ENCODE results near the gene PLXDC2. TPM values are rescaled to one million over a fixed set of nuclear protein-coding genes. Genes with fewer than 3 reads are reported as not detected.

Gene PLXDC2
- total RNA-seq, 1 experiment from 2014 or later: 0.21 TPM

- no peaks in the 10 kb centered on the region for H3K9me3 ChIP-seq (ENCODE audit: control insufficient read depth, insufficient read depth, low read depth, low read length)
- H3K36me3 ChIP-seq (ENCODE audit: control insufficient read depth, insufficient read depth, low read length): no peaks in the 10 kb centered on the region
- no peaks in the 10 kb centered on the region for H3K27me3 ChIP-seq (ENCODE audit: control insufficient read depth, insufficient read depth, low read length)
- no peak overlapping the region for H3K4me3 ChIP-seq (ENCODE audit: low read depth in 2 of 2, low read length in 2 of 2)
- no peak for DNase-seq (ENCODE audit: low read depth, low spot score)
- TF ChIP-seq SIN3A (IDR thresholded peaks at IDR 0.05; ENCODE audit: borderline replicate concordance, insufficient read depth, low read depth, low read length): no peak
- no peak for TF ChIP-seq POLR2AphosphoS5 (IDR thresholded peaks at IDR 0.05; ENCODE audit: low read depth, low read length)
- no peak for TF ChIP-seq TCF7L2 (IDR thresholded peaks at IDR 0.05; ENCODE audit: low read depth, low read length)
- TF ChIP-seq REST (IDR thresholded peaks at IDR 0.05; ENCODE audit: insufficient read depth in 1 of 2, low read depth in 2 of 2, low read length in 1 of 2): no peak
- no peak for TF ChIP-seq CTCF (IDR thresholded peaks at IDR 0.05)
- H3K27ac ChIP-seq (ENCODE audit: low read length): no peak overlapping the region
- POLR2A ChIA-PET: no interaction called here
- intact Hi-C loops (cut with micrococcal nuclease; ENCODE audit: unreplicated experiment) (no loop called here), in situ Hi-C loops (cut with HindIII; ENCODE audit: low pct_unique_long_range_greater_than_20kb, low sequenced_read_pairs) (no loop called here)
- BruUV-seq (replicated peaks): no TSS peak
- H3K4me1 ChIP-seq (ENCODE audit: control insufficient read depth, insufficient read depth, low read length): no peaks in the 10 kb centered on the region
- ATAC-seq: no peak
- CTCF ChIA-PET: no interaction called here
Measured at GRCh38 chr10:19895500-19895899, 79.3 kb downstream of the PLXDC2 start.

GRCh38 chr10:19902456-19902855, 86.2 kb downstream of the PLXDC2 start:
- Histone ChIP-seq H3K4me1 (ENCODE audit: control insufficient read depth, insufficient read depth, low read length) (no peaks in the 10 kb centered on the region), H3K27me3 (ENCODE audit: control insufficient read depth, insufficient read depth, low read length) (no peaks in the 10 kb centered on the region), H3K4me3 (ENCODE audit: low read depth in 2 of 2, low read length in 2 of 2) (no peak overlapping the region), H3K36me3 (ENCODE audit: control insufficient read depth, insufficient read depth, low read length) (no peaks in the 10 kb centered on the region), H3K9me3 (ENCODE audit: control insufficient read depth, insufficient read depth, low read depth, low read length) (no peaks in the 10 kb centered on the region), H3K27ac (ENCODE audit: low read length) (no peak overlapping the region)
- intact Hi-C loops (cut with micrococcal nuclease; ENCODE audit: unreplicated experiment): no loop called here
- no peak for DNase-seq (ENCODE audit: low read depth, low spot score)
- in situ Hi-C loops (cut with HindIII; ENCODE audit: low pct_unique_long_range_greater_than_20kb, low sequenced_read_pairs): no loop called here
- CTCF ChIA-PET: no interaction called here
- TF ChIP-seq POLR2AphosphoS5 (IDR thresholded peaks at IDR 0.05; ENCODE audit: low read depth, low read length): no peak
- no peak for TF ChIP-seq SIN3A (IDR thresholded peaks at IDR 0.05; ENCODE audit: borderline replicate concordance, insufficient read depth, low read depth, low read length)
- TF ChIP-seq CTCF (IDR thresholded peaks at IDR 0.05): no peak
- no peak for TF ChIP-seq REST (IDR thresholded peaks at IDR 0.05; ENCODE audit: insufficient read depth in 1 of 2, low read depth in 2 of 2, low read length in 1 of 2)
- TF ChIP-seq TCF7L2 (IDR thresholded peaks at IDR 0.05; ENCODE audit: low read depth, low read length): no peak
- no TSS peak for BruUV-seq (replicated peaks)
- ATAC-seq: no peak
- POLR2A ChIA-PET: no interaction called here

Measured in Panc1 (cell line).